K562 (cell line): ENCODE results near the gene CFAP410. TPM values are rescaled to one million over a fixed set of nuclear protein-coding genes. Genes with fewer than 3 reads are reported as not detected.

Experiments
- HMBOX1 ChIP-seq: sonication (generic); IDR thresholded peaks from 2 replicates; pipeline ENCODE4 v1.6.1; 2016
- KAT7 ChIP-seq: sonication (generic); formaldehyde crosslinking; IDR thresholded peaks from 2 replicates; pipeline ENCODE4 v1.8.0; 2022; ENCODE audit warnings: missing genetic modification reagents, mild to moderate bottlenecking, borderline replicate concordance
- KDM5B ChIP-seq: fragments of 200-600 bp; sonication (generic); IDR thresholded peaks from 2 replicates; pipeline ENCODE4 v1.6.1; 2012; ENCODE audit warnings: low read depth, mild to moderate bottlenecking, moderate library complexity, low read length, control low read depth, inconsistent platforms; ENCODE audit not compliant: insufficient replicate concordance
- OTX1 ChIP-seq: fragments of 450-650 bp; formaldehyde crosslinking; IDR thresholded peaks from 2 replicates; pipeline ENCODE4 v1.4.0; 2022; ENCODE audit warnings: mild to moderate bottlenecking
- SETDB1 ChIP-seq: IDR thresholded peaks from one replicate; pipeline ENCODE4 v1.6.1; 2012; ENCODE audit warnings: low read length, control low read depth, inconsistent platforms
- SMARCA4 ChIP-seq: fragments of 450-650 bp; IDR thresholded peaks from 2 replicates; pipeline ENCODE4 v1.6.1; 2016
- STAT5A ChIP-seq: IDR thresholded peaks from 2 replicates; pipeline ENCODE4 v1.6.1; 2012; ENCODE audit warnings: low read length, inconsistent platforms, borderline replicate concordance
- UBTF ChIP-seq, 2 experiments: IDR thresholded peaks; 2 replicates each; pipeline ENCODE4 v1.6.1; 2012; ENCODE audit warnings: improper control_type of control experiment in 2 of 2, low read depth in 2 of 2, low read length in 2 of 2, borderline replicate concordance in 1 of 2
- XRCC5 ChIP-seq: fragments of 200-400 bp; formaldehyde crosslinking; IDR thresholded peaks from 2 replicates; pipeline ENCODE4 v1.6.1; 2017; ENCODE audit warnings: low read depth, mild to moderate bottlenecking, low read length
- ZMIZ1 ChIP-seq, 2 experiments: fragments of 150-350 bp in 1 of 2; IDR thresholded peaks; 2 replicates each; pipeline ENCODE4 v1.6.1; 2012 to 2016; ENCODE audit warnings: low read depth in 2 of 2, low read length in 2 of 2, mild to moderate bottlenecking in 1 of 2, moderate library complexity in 1 of 2
- ZNF121 ChIP-seq: sonication (generic); formaldehyde crosslinking; conservative IDR thresholded peaks from 2 replicates; pipeline ENCODE4 v1.8.0; 2022; ENCODE audit warnings: missing genetic modification reagents
- ZNF143 ChIP-seq: sonication (generic); formaldehyde crosslinking; IDR thresholded peaks from 2 replicates; pipeline ENCODE4 v1.9.0; 2022; ENCODE audit warnings: mild to moderate bottlenecking, missing genetic modification reagents
- ZNF551 ChIP-seq: fragments of 250-450 bp; sonication (Bioruptor Pico); IDR thresholded peaks from 2 replicates; pipeline ENCODE4 v1.5.0; 2021; ENCODE audit warnings: mild to moderate bottlenecking, moderate library complexity
- polyA plus RNA-seq, 8 experiments: library from polyadenylated mRNA; depleted of rRNA in 4 of 8; stranded (reverse) in 5 of 8; unstranded in 3 of 8; fragments of >200 nt; fragmentation: Nextera tagmentation in 2 of 8; fragmentation: Illumina TruSeq in 1 of 8; extraction: Ambion mirVana in 2 of 8; extraction: Trizol in 1 of 8; gene quantifications; 2 replicates each; pipeline versions ENCODE4 v1.2.1 to v1.2.3, GENCODE V29; 2011 to 2014; ENCODE audit warnings: inconsistent platforms in 1 of 8, missing spikeins in 1 of 8
- total RNA-seq, 7 experiments: library from RNA; depleted of rRNA in 6 of 7; stranded (reverse); fragments of >200 nt in 6 of 7; fragmentation: Illumina TruSeq in 2 of 7; extraction: Trizol in 2 of 7; gene quantifications; 2 replicates each; pipeline versions ENCODE4 v1.2.1 to v1.2.3, GENCODE V29; 2011 to 2021; ENCODE audit warnings: low replicate concordance in 1 of 7
- TF ChIP-seq, protein P1 (sequence below): fragments of 450-650 bp; formaldehyde crosslinking; IDR thresholded peaks from 2 replicates; pipeline ENCODE4 v1.4.0; 2020; ENCODE audit warnings: mild to moderate bottlenecking
- TF ChIP-seq, protein P2 (sequence below): fragments of 450-650 bp; formaldehyde crosslinking; IDR thresholded peaks from 2 replicates; pipeline ENCODE4 v1.4.0; 2022; ENCODE audit warnings: missing genetic modification characterization

Gene CFAP410
- total and polyA plus RNA-seq, 9 of the 15 experiments (the other 6 are each of a cell fraction or from before 2014, with no cell fraction given) = 0.07 to 17.3 (median 2.3) TPM

DNA sequence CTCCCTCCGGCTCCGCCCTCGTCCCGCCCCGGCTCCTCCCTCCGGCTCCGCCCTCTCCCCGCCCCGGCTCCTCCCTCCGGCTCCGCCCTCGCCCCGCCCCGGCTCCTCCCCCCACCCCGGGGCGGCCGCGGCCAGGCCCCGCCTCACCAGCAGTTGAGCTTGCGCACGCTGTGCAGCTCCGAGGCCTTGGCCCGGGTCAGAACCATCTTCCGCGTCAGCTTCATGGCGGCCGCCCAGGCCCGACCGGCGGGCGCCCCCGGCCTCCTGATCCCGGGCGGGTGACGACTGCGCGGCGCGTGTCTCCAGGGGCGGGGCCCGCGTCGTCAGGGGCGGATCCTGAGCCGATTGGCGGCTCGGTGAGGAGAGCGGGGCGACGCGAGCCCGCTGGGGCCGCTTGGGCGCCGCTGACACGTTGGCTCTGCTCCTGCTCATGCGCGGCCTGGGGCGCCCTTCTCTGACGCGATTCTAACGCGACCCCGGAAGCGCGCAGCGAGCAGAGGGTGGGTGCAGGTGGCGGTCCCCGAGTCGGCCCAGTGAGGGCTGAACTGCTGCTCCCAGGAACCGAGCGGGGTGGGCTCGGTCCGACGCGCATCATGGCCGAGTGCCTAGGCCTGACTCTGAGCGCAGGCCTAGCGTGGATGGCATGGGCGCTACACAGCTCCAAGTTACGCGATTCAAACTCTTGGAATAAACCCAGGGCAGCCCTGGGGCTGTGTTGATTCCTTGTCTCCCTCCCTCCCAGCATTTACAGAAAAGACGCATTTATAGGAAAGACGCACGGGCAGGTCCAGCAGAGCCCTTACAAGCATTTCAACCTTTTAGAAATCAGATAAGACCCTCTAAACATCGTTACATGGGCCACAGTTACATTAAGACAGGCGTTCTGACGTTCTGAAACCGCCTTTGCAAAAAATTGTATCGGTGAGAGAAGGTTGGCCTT, at the start of gene CFAP410 (continued):
- TF ChIP-seq ZMIZ1 (IDR thresholded peaks at IDR 0.05; ENCODE audit: low read depth in 2 of 2, low read length in 2 of 2) = no peak
- TF ChIP-seq UBTF (IDR thresholded peaks at IDR 0.05; ENCODE audit: borderline replicate concordance in 1 of 2, low read depth in 2 of 2, low read length in 2 of 2) = peak in 1 of 2 experiments; percentile 71; a peak in 2 of 4 replicates
- TF ChIP-seq HMBOX1 = no peak
- no peak for TF ChIP-seq ZNF551 (CRISPR knock-in tag)
- peak; percentile 64; the same call in 1 of the 2 replicates for TF ChIP-seq OTX1 (CRISPR knock-in tag)
- no peak for TF ChIP-seq SMARCA4
- TF ChIP-seq XRCC5 = 0 out of 2 replicates have a peak, but pooled peaks have one; percentile 60
- peak; percentile 64 for TF ChIP-seq KDM5B
- TF ChIP-seq, protein P1, sequence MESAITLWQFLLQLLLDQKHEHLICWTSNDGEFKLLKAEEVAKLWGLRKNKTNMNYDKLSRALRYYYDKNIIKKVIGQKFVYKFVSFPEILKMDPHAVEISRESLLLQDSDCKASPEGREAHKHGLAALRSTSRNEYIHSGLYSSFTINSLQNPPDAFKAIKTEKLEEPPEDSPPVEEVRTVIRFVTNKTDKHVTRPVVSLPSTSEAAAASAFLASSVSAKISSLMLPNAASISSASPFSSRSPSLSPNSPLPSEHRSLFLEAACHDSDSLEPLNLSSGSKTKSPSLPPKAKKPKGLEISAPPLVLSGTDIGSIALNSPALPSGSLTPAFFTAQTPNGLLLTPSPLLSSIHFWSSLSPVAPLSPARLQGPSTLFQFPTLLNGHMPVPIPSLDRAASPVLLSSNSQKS (CRISPR knock-in tag) = 0 out of 2 replicates have a peak, but pooled peaks have one; percentile 55
- peak; percentile 81; the same call in 1 of the 2 replicates for TF ChIP-seq KAT7 (CRISPR knock-in tag)
- TF ChIP-seq STAT5A = no peak
- TF ChIP-seq ZNF143 (CRISPR knock-in tag) = peak; percentile 37; the same call in 1 of the 2 replicates
- TF ChIP-seq SETDB1 = no peak
- TF ChIP-seq ZNF121 (CRISPR knock-in tag) = no peak
- TF ChIP-seq, protein P2, sequence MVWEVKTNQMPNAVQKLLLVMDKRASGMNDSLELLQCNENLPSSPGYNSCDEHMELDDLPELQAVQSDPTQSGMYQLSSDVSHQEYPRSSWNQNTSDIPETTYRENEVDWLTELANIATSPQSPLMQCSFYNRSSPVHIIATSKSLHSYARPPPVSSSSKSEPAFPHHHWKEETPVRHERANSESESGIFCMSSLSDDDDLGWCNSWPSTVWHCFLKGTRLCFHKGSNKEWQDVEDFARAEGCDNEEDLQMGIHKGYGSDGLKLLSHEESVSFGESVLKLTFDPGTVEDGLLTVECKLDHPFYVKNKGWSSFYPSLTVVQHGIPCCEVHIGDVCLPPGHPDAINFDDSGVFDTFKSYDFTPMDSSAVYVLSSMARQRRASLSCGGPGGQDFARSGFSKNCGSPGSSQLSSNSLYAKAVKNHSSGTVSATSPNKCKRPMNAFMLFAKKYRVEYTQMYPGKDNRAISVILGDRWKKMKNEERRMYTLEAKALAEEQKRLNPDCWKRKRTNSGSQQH (CRISPR knock-in tag) = peak; percentile 50; the same call in 1 of the 2 replicates
